HEK293 (cell line): ENCODE results near the gene APOBEC3G.

ENCODE experiments used
- CTCF ChIA-PET: fragments of 350-600 bp; formaldehyde crosslinking; extraction: SDS; loops from one replicate; lab custom pipeline; 2021; ENCODE audit warnings: antibody characterized with exemption; lab: Yijun Ruan, JAX
- POLR2A ChIA-PET: fragments of 300-600 bp; formaldehyde crosslinking; extraction: SDS; loops from one replicate; lab custom pipeline; 2020; ENCODE audit warnings: antibody characterized with exemption, inconsistent platforms; lab: Yijun Ruan, JAX
- H3K27ac ChIP-seq: fragments of 200-500 bp; sonication (Bioruptor generic); 2 replicates; pipeline ENCODE4 v1.5.1; 2014; ENCODE audit warnings: low read depth, low read length, control low read depth, inconsistent platforms; ENCODE audit errors: extremely low read depth
- H3K36me3 ChIP-seq, 2 experiments: fragments of 200-500 bp in 1 of 2; sonication (Bioruptor generic) in 1 of 2; 1 replicate in 1 of 2; 2 replicates in 1 of 2; pipeline ENCODE4 v1.5.1; 2014 to 2017; ENCODE audit warnings: inconsistent platforms in 2 of 2, low read length in 2 of 2; ENCODE audit not compliant: control insufficient read depth in 2 of 2, insufficient read depth in 1 of 2
- H3K4me1 ChIP-seq: fragments of 200-500 bp; sonication (Bioruptor generic); 2 replicates; pipeline ENCODE4 v1.5.1; 2014; ENCODE audit warnings: mild to moderate bottlenecking, low read length, inconsistent platforms; ENCODE audit not compliant: control insufficient read depth, insufficient read depth
- H3K4me3 ChIP-seq: 2 replicates; pipeline ENCODE4 v1.5.1; 2011; ENCODE audit warnings: low read depth, mild to moderate bottlenecking, control low read depth, low read length, moderate library complexity
- H3K9me3 ChIP-seq: fragments of 200-500 bp; sonication (Bioruptor generic); 2 replicates; pipeline ENCODE4 v1.5.1; 2014; ENCODE audit warnings: low read depth, low read length, inconsistent platforms; ENCODE audit not compliant: control insufficient read depth, insufficient read depth
- KLF1 ChIP-seq: fragments of 450-650 bp; formaldehyde crosslinking; IDR thresholded peaks from 2 replicates; pipeline ENCODE4 v1.5.1; 2016; ENCODE audit warnings: missing biosample characterization, missing genetic modification characterization
- REST ChIP-seq: fragments of 450-650 bp; formaldehyde crosslinking; IDR thresholded peaks from 2 replicates; pipeline ENCODE4 v1.5.1; 2016; ENCODE audit warnings: missing biosample characterization, missing genetic modification characterization
- ZFP69B ChIP-seq: fragments of 450-650 bp; formaldehyde crosslinking; IDR thresholded peaks from 2 replicates; pipeline ENCODE4 v1.5.1; 2016; ENCODE audit warnings: missing biosample characterization, missing genetic modification characterization
- ZIC2 ChIP-seq: fragments of 450-650 bp; formaldehyde crosslinking; IDR thresholded peaks from 2 replicates; pipeline ENCODE4 v1.5.1; 2016; ENCODE audit warnings: missing biosample characterization, missing genetic modification characterization
- ZNF10 ChIP-seq: fragments of 450-650 bp; formaldehyde crosslinking; IDR thresholded peaks from 2 replicates; pipeline ENCODE4 v1.5.1; 2017; ENCODE audit warnings: missing biosample characterization, missing genetic modification characterization
- ZNF121 ChIP-seq: fragments of 450-650 bp; formaldehyde crosslinking; IDR thresholded peaks from 2 replicates; pipeline ENCODE4 v1.5.1; 2016; ENCODE audit warnings: missing biosample characterization, missing genetic modification characterization
- ZNF132 ChIP-seq: fragments of 450-650 bp; formaldehyde crosslinking; IDR thresholded peaks from 2 replicates; pipeline ENCODE4 v1.5.1; 2017; ENCODE audit warnings: missing biosample characterization, missing genetic modification characterization, borderline replicate concordance
- ZNF138 ChIP-seq: fragments of 450-650 bp; formaldehyde crosslinking; IDR thresholded peaks from 2 replicates; pipeline ENCODE4 v1.5.1; 2016; ENCODE audit warnings: missing biosample characterization, missing genetic modification characterization, borderline replicate concordance
- ZNF341 ChIP-seq: fragments of 450-650 bp; formaldehyde crosslinking; IDR thresholded peaks from 2 replicates; pipeline ENCODE4; 2016; ENCODE audit warnings: low read depth, missing biosample characterization, missing genetic modification characterization
- ZNF391 ChIP-seq: fragments of 450-650 bp; formaldehyde crosslinking; IDR thresholded peaks from 2 replicates; pipeline ENCODE4 v1.5.1; 2016; ENCODE audit warnings: low read depth, missing biosample characterization, missing genetic modification characterization, borderline replicate concordance
- ZNF488 ChIP-seq: fragments of 450-650 bp; formaldehyde crosslinking; IDR thresholded peaks from 2 replicates; pipeline ENCODE4 v1.5.1; 2016; ENCODE audit warnings: missing biosample characterization, missing genetic modification characterization
- ZNF610 ChIP-seq: fragments of 450-650 bp; formaldehyde crosslinking; IDR thresholded peaks from 2 replicates; pipeline ENCODE4 v1.5.1; 2016; ENCODE audit warnings: missing biosample characterization, missing genetic modification characterization, borderline replicate concordance
- ZNF776 ChIP-seq: fragments of 450-650 bp; formaldehyde crosslinking; IDR thresholded peaks from 2 replicates; pipeline ENCODE4 v1.5.0; 2017; ENCODE audit warnings: missing biosample characterization, missing genetic modification characterization, borderline replicate concordance
- ZNF785 ChIP-seq: fragments of 450-650 bp; formaldehyde crosslinking; IDR thresholded peaks from 2 replicates; pipeline ENCODE4 v1.5.1; 2016; ENCODE audit warnings: missing biosample characterization, missing genetic modification characterization
- ZNF791 ChIP-seq: fragments of 450-650 bp; formaldehyde crosslinking; IDR thresholded peaks from 2 replicates; pipeline ENCODE4 v1.5.1; 2016; ENCODE audit warnings: missing biosample characterization, missing genetic modification characterization
- ZSCAN16 ChIP-seq: fragments of 450-650 bp; formaldehyde crosslinking; IDR thresholded peaks from 2 replicates; pipeline ENCODE4 v1.5.1; 2016; ENCODE audit warnings: missing biosample characterization, missing genetic modification characterization
- TF ChIP-seq, protein P1 (sequence below): fragments of 450-650 bp; formaldehyde crosslinking; IDR thresholded peaks from 2 replicates; pipeline ENCODE4 v1.5.1; 2016; ENCODE audit warnings: missing biosample characterization, missing genetic modification characterization
- TF ChIP-seq, protein P2 (sequence below): fragments of 450-650 bp; formaldehyde crosslinking; IDR thresholded peaks from 2 replicates; pipeline ENCODE4 v1.5.1; 2016; ENCODE audit warnings: missing biosample characterization, missing genetic modification characterization

Gene APOBEC3G

DNA sequence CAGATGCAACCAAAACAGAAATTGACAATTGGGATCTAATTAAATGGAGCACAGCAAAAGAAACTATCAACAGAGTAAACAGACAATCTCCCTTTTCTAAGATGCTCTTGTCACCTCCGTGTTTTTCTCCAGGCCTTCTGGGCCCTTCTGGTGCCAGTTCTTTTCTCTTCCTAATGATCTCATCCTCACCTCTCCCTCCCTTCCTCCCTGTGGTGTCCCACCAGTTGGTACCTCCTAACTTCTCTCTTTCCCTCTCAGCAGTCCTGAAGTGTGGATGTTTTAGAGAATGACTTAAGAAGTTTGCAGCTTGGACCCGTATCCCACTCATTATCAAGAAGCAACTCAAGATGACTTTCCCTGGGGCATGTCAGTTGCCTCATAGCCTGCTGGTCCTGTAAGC, 26.4 kb downstream of the APOBEC3G start:
- ChIA-PET POLR2A (no interaction called here), CTCF (interaction anchor here (0.7 kb wide), 1 partner anchor 23 kb away, joined by 5 read pairs; no protein-coding TSS in a partner anchor)
- Histone ChIP-seq H3K36me3 (no peaks in the 10 kb centered on the region), H3K9me3 (no peaks in the 10 kb centered on the region), H3K4me1 (no peaks in the 10 kb centered on the region), H3K27ac (no peak overlapping the region), H3K4me3 (no peak overlapping the region)
- TF ChIP-seq ZNF121 (tag by site-specific recombination): no peak
- TF ChIP-seq ZNF341: no peak
- TF ChIP-seq ZNF776: no peak
- no peak for TF ChIP-seq ZNF132 (tag by site-specific recombination)
- TF ChIP-seq ZNF10: no peak
- TF ChIP-seq ZSCAN16 (tag by site-specific recombination): no peak
- no peak for TF ChIP-seq ZNF488 (tag by site-specific recombination)
- no peak for TF ChIP-seq ZFP69B (tag by site-specific recombination)
- TF ChIP-seq ZNF791 (tag by site-specific recombination): no peak
- no peak for TF ChIP-seq REST (tag by site-specific recombination)
- TF ChIP-seq ZNF610 (tag by site-specific recombination): no peak
- TF ChIP-seq ZNF391 (tag by site-specific recombination): no peak
- TF ChIP-seq ZNF785: no peak
- TF ChIP-seq KLF1 (tag by site-specific recombination): no peak
- TF ChIP-seq, protein P1, sequence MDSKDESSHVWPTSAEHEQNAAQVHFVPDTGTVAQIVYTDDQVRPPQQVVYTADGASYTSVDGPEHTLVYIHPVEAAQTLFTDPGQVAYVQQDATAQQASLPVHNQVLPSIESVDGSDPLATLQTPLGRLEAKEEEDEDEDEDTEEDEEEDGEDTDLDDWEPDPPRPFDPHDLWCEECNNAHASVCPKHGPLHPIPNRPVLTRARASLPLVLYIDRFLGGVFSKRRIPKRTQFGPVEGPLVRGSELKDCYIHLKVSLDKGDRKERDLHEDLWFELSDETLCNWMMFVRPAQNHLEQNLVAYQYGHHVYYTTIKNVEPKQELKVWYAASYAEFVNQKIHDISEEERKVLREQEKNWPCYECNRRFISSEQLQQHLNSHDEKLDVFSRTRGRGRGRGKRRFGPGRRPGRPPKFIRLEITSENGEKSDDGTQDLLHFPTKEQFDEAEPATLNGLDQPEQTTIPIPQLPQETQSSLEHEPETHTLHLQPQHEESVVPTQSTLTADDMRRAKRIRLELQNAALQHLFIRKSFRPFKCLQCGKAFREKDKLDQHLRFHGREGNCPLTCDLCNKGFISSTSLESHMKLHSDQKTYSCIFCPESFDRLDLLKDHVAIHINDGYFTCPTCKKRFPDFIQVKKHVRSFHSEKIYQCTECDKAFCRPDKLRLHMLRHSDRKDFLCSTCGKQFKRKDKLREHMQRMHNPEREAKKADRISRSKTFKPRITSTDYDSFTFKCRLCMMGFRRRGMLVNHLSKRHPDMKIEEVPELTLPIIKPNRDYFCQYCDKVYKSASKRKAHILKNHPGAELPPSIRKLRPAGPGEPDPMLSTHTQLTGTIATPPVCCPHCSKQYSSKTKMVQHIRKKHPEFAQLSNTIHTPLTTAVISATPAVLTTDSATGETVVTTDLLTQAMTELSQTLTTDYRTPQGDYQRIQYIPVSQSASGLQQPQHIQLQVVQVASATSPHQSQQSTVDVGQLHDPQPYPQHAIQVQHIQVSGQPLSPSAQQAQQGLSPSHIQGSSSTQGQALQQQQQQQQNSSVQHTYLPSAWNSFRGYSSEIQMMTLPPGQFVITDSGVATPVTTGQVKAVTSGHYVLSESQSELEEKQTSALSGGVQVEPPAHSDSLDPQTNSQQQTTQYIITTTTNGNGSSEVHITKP (tag by site-specific recombination): peak; percentile 97
- TF ChIP-seq ZIC2 (tag by site-specific recombination): peak; percentile 76

DNA sequence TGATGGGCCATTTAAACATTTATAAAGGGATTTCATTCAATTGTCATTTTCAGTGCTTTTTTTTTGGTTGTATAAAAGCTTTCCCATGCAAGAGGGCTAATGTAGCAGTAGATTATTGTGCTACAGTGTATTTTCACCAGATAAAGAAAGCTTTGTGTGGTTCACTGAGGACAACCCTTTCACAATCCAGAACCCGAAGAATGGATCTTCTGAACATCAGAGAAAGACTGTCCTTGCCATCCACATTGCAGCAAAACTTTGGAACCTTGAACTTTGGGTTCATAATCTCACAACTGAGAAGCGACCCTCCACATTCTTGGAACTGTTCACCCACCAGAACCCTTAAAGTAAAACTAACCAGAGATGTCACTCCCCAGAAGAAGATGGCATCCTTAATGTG, 29.3 kb downstream of the APOBEC3G start:
- Histone ChIP-seq H3K36me3 (no peaks in the 10 kb centered on the region), H3K4me3 (no peak overlapping the region), H3K27ac (no peak overlapping the region), H3K9me3 (no peaks in the 10 kb centered on the region), H3K4me1 (no peaks in the 10 kb centered on the region)
- TF ChIP-seq, protein P2, sequence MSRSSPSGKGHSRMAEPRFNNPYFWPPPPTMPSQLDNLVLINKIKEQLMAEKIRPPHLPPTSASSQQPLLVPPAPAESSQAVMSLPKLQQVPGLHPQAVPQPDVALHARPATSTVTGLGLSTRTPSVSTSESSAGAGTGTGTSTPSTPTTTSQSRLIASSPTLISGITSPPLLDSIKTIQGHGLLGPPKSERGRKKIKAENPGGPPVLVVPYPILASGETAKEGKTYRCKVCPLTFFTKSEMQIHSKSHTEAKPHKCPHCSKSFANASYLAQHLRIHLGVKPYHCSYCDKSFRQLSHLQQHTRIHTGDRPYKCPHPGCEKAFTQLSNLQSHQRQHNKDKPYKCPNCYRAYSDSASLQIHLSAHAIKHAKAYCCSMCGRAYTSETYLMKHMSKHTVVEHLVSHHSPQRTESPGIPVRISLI: no peak
- TF ChIP-seq ZNF138 (tag by site-specific recombination): no peak
- POLR2A ChIA-PET: no interaction called here
- CTCF ChIA-PET: interaction anchor here (0.8 to 1.2 kb wide), 4 partner anchors 8 to 164 kb away, joined by 3 to 5 read pairs (median 3); no protein-coding TSS in a partner anchor
